SK-N-SH treated with all-trans-retinoic acid at 6 μM for 48 hours (cell line): Measurements from ENCODE around the gene PUM2.

Source experiments
- ARNTL ChIP-seq: fragments of 450-650 bp; formaldehyde crosslinking; IDR thresholded peaks from 2 replicates; pipeline ENCODE4 v1.5.0; 2020; ENCODE audit warnings: low read depth, mild to moderate bottlenecking, moderate library complexity, borderline replicate concordance
- CREB5 ChIP-seq: fragments of 250-450 bp; sonication (Bioruptor Pico); IDR thresholded peaks from 2 replicates; pipeline ENCODE4 v1.5.1; 2020; ENCODE audit warnings: low read depth, mild to moderate bottlenecking, moderate library complexity
- CSDC2 ChIP-seq: fragments of 250-450 bp; sonication (Bioruptor Pico); IDR thresholded peaks from 2 replicates; pipeline ENCODE4 v1.5.0; 2020; ENCODE audit warnings: mild to moderate bottlenecking, moderate library complexity
- PPARA ChIP-seq: fragments of 250-450 bp; sonication (Bioruptor Pico); IDR thresholded peaks from 2 replicates; pipeline ENCODE4 v1.5.0; 2020; ENCODE audit warnings: mild to moderate bottlenecking, borderline replicate concordance
- SNAI2 ChIP-seq: fragments of 250-450 bp; sonication (Bioruptor Pico); IDR thresholded peaks from 2 replicates; pipeline ENCODE4 v1.5.0; 2020; ENCODE audit warnings: mild to moderate bottlenecking, moderate library complexity
- TOX ChIP-seq: fragments of 250-450 bp; sonication (Bioruptor Pico); IDR thresholded peaks from 2 replicates; pipeline ENCODE4 v1.8.0; 2021; ENCODE audit warnings: mild to moderate bottlenecking, moderate library complexity, borderline replicate concordance
- ZFP30 ChIP-seq: fragments of 450-650 bp; formaldehyde crosslinking; IDR thresholded peaks from 2 replicates; pipeline ENCODE4 v1.5.0; 2022; ENCODE audit warnings: mild to moderate bottlenecking, moderate library complexity
- TF ChIP-seq, protein P1 (sequence below): fragments of 250-450 bp; sonication (Bioruptor Pico); IDR thresholded peaks from 2 replicates; pipeline ENCODE4 v1.8.0; 2020; ENCODE audit warnings: mild to moderate bottlenecking, moderate library complexity, borderline replicate concordance
- TF ChIP-seq, protein P2 (sequence below): fragments of 250-450 bp; sonication (Bioruptor Pico); IDR thresholded peaks from 2 replicates; pipeline ENCODE4 v1.8.0; 2021; ENCODE audit warnings: low read depth, mild to moderate bottlenecking, moderate library complexity, borderline replicate concordance

- TF ChIP-seq CSDC2 (CRISPR knock-in tag): no peak
- TF ChIP-seq SNAI2 (CRISPR knock-in tag): no peak
- no peak for TF ChIP-seq ZFP30 (CRISPR knock-in tag)
- peak; percentile 25; the same call in 1 of the 2 replicates for TF ChIP-seq ARNTL (CRISPR knock-in tag)
- no peak for TF ChIP-seq CREB5 (CRISPR knock-in tag)
- TF ChIP-seq TOX (CRISPR knock-in tag): no peak
- TF ChIP-seq PPARA (CRISPR knock-in tag): no peak
- TF ChIP-seq, protein P1, sequence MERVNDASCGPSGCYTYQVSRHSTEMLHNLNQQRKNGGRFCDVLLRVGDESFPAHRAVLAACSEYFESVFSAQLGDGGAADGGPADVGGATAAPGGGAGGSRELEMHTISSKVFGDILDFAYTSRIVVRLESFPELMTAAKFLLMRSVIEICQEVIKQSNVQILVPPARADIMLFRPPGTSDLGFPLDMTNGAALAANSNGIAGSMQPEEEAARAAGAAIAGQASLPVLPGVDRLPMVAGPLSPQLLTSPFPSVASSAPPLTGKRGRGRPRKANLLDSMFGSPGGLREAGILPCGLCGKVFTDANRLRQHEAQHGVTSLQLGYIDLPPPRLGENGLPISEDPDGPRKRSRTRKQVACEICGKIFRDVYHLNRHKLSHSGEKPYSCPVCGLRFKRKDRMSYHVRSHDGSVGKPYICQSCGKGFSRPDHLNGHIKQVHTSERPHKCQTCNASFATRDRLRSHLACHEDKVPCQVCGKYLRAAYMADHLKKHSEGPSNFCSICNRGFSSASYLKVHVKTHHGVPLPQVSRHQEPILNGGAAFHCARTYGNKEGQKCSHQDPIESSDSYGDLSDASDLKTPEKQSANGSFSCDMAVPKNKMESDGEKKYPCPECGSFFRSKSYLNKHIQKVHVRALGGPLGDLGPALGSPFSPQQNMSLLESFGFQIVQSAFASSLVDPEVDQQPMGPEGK: peak; percentile 68; the same call in 1 of the 2 replicates
- TF ChIP-seq, protein P2, sequence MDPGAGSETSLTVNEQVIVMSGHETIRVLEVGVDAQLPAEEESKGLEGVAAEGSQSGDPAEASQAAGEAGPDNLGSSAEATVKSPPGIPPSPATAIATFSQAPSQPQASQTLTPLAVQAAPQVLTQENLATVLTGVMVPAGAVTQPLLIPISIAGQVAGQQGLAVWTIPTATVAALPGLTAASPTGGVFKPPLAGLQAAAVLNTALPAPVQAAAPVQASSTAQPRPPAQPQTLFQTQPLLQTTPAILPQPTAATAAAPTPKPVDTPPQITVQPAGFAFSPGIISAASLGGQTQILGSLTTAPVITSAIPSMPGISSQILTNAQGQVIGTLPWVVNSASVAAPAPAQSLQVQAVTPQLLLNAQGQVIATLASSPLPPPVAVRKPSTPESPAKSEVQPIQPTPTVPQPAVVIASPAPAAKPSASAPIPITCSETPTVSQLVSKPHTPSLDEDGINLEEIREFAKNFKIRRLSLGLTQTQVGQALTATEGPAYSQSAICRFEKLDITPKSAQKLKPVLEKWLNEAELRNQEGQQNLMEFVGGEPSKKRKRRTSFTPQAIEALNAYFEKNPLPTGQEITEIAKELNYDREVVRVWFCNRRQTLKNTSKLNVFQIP (CRISPR knock-in tag): no peak
These were observed 125.1 kb downstream of the PUM2 start for GRCh38 chr2:20225294-20226151.
